KOPT-K1 (cell line): ENCODE results near the gene SENP3.
"Not testable (repeated sequence)": the region's sequence is repeated elsewhere in the genome, so short reads cannot be mapped to it uniquely, and the experiment has no call there.

Experiments
- H3K27ac ChIP-seq: fragments of 200-600 bp; sonication (generic); 2 replicates; pipeline ENCODE4 v1.5.1; 2016; ENCODE audit warnings: antibody characterized with exemption, mild to moderate bottlenecking, low read depth, low read length; ENCODE audit not compliant: poor library complexity, severe bottlenecking
- H3K36me3 ChIP-seq: fragments of 200-600 bp; sonication (generic); 2 replicates; pipeline ENCODE4 v1.5.1; 2017; ENCODE audit warnings: antibody characterized with exemption, mild to moderate bottlenecking, low read length, moderate library complexity; ENCODE audit not compliant: insufficient read depth
- H3K9me3 ChIP-seq: fragments of 200-600 bp; sonication (generic); 2 replicates; pipeline ENCODE4 v1.5.1; 2017; ENCODE audit warnings: antibody characterized with exemption, low read length, mild to moderate bottlenecking; ENCODE audit not compliant: insufficient read depth, poor library complexity, severe bottlenecking

Gene SENP3

GRCh38 chr17:7592422-7593021 lies 30.8 kb downstream of the SENP3 start:
- peaks cover 100% of the 10 kb centered on the region for H3K36me3 ChIP-seq
- H3K9me3 ChIP-seq, result no peaks in the 10 kb centered on the region
- H3K27ac ChIP-seq, result no peak overlapping the region

GRCh38 chr17:7593296-7593695 lies 31.6 kb downstream of the SENP3 start:
- H3K27ac ChIP-seq, result no peak overlapping the region
- H3K36me3 ChIP-seq, result peaks cover 94% of the 10 kb centered on the region
- H3K9me3 ChIP-seq, result no peaks in the 10 kb centered on the region

- H3K27ac ChIP-seq, H3K9me3 ChIP-seq: not testable (repeated sequence)
- H3K36me3 ChIP-seq, result peaks cover 94% of the 10 kb centered on the region
Observed at GRCh38 chr17:7597561-7597960, 35.8 kb downstream of the SENP3 start.

- peaks cover 68% of the 10 kb centered on the region for H3K36me3 ChIP-seq
- H3K9me3 ChIP-seq, result no peaks in the 10 kb centered on the region
- no peak overlapping the region for H3K27ac ChIP-seq
Observed at GRCh38 chr17:7606280-7606679, 44.6 kb downstream of the SENP3 start.

- H3K36me3 ChIP-seq, result peaks cover 37% of the 10 kb centered on the region
- no peak overlapping the region for H3K27ac ChIP-seq
- no peaks in the 10 kb centered on the region for H3K9me3 ChIP-seq
Observed at GRCh38 chr17:7610641-7611040, 48.9 kb downstream of the SENP3 start.

- H3K36me3 ChIP-seq, result peaks cover 29% of the 10 kb centered on the region
- no peak overlapping the region for H3K27ac ChIP-seq
- H3K9me3 ChIP-seq, result no peaks in the 10 kb centered on the region
Observed at GRCh38 chr17:7611635-7612293, 50.0 kb downstream of the SENP3 start.

- peaks cover 29% of the 10 kb centered on the region for H3K36me3 ChIP-seq
- no peaks in the 10 kb centered on the region for H3K9me3 ChIP-seq
- no peak overlapping the region for H3K27ac ChIP-seq
Observed at GRCh38 chr17:7612294-7612640, 50.5 kb downstream of the SENP3 start.

GRCh38 chr17:7613769-7614424 lies 52.2 kb downstream of the SENP3 start:
- Histone ChIP-seq H3K9me3 (no peaks in the 10 kb centered on the region), H3K27ac (peak overlapping the region; percentile 73), H3K36me3 (peaks cover 25% of the 10 kb centered on the region)

- H3K27ac ChIP-seq, result peak within 1 kb of the TSS; percentile 73
- H3K36me3 ChIP-seq, result peaks cover 25% of the 10 kb centered on the region
- no peaks in the 10 kb centered on the region for H3K9me3 ChIP-seq
Observed at GRCh38 chr17:7614425-7615264, 52.9 kb downstream of the SENP3 start, which contains the start of gene FXR2. TSS of gene FXR2 (minus strand) at chr17:7614897. CDS start at chr17:7614532, 365 bp downstream.

- peaks cover 22% of the 10 kb centered on the region for H3K36me3 ChIP-seq
- no peaks in the 10 kb centered on the region for H3K9me3 ChIP-seq
- peak overlapping the region; percentile 53 for H3K27ac ChIP-seq
Observed at GRCh38 chr17:7615265-7615747, 53.6 kb downstream of the SENP3 start.

- H3K36me3 ChIP-seq, result no peaks in the 10 kb centered on the region
- no peaks in the 10 kb centered on the region for H3K9me3 ChIP-seq
- H3K27ac ChIP-seq, result no peak overlapping the region
Observed at GRCh38 chr17:7618608-7619007, 56.9 kb downstream of the SENP3 start.

GRCh38 chr17:7620835-7621234 lies 59.1 kb downstream of the SENP3 start:
- H3K36me3 ChIP-seq, result no peaks in the 10 kb centered on the region
- no peaks in the 10 kb centered on the region for H3K9me3 ChIP-seq
- H3K27ac ChIP-seq, result no peak overlapping the region
